ENCODE results near the gene HIP1R.

DNA sequence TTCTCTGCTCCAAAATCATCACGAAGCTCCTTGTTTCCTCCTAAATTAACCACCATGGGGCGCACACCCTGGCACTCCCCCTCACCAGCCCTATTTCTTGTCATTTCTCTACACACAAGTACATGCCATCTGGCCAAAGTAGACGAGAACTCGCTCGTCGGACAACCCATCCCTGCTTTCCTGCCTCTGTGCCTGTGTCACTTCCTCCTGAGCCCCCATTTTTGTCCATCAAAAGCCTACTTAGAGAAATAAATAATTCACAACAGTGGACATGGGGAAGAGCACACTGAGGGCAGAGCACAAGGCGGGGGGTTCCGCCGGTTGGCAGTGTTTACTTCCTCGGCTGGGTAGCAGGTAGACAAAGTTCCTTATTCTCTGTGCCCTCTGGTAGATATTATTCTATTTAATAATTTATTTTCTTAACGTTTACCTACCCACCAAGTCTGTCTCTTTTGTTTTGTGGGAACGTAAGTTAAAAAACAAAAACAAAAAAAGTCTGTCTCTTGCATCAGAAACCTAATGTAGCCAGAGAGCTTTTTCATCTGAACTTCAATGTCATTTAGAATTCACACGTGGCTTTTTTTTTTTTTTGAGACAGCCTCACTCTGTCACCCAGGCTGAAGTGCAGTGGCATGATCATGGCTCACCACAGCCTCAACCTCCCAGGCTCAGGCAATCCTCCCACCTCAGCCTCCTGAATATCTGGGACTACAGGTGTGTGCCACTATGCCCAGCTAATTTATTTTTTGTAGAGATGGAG is 54.7 kb downstream of the HIP1R start:
- TF ChIP-seq POLR2A (IDR thresholded peaks at IDR 0.05), result no peak
- TF ChIP-seq, protein P1, sequence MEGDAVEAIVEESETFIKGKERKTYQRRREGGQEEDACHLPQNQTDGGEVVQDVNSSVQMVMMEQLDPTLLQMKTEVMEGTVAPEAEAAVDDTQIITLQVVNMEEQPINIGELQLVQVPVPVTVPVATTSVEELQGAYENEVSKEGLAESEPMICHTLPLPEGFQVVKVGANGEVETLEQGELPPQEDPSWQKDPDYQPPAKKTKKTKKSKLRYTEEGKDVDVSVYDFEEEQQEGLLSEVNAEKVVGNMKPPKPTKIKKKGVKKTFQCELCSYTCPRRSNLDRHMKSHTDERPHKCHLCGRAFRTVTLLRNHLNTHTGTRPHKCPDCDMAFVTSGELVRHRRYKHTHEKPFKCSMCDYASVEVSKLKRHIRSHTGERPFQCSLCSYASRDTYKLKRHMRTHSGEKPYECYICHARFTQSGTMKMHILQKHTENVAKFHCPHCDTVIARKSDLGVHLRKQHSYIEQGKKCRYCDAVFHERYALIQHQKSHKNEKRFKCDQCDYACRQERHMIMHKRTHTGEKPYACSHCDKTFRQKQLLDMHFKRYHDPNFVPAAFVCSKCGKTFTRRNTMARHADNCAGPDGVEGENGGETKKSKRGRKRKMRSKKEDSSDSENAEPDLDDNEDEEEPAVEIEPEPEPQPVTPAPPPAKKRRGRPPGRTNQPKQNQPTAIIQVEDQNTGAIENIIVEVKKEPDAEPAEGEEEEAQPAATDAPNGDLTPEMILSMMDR (IDR thresholded peaks at IDR 0.05), result no peak
